GM18519 (cell line): ENCODE measurements around the gene WWC1.
A peak's percentile ranks its signal among the peaks of the same experiment; 100 is the strongest.

Experiments used
- ATAC-seq: cut with Tn5 transposase; IDR thresholded peaks from one replicate; pipeline ENCODE4 v1.9.1; 2021; ENCODE audit warnings: mild to moderate bottlenecking, moderate library complexity; ENCODE audit not compliant: unreplicated experiment, low FRiP score

The WWC1 gene

DNA sequence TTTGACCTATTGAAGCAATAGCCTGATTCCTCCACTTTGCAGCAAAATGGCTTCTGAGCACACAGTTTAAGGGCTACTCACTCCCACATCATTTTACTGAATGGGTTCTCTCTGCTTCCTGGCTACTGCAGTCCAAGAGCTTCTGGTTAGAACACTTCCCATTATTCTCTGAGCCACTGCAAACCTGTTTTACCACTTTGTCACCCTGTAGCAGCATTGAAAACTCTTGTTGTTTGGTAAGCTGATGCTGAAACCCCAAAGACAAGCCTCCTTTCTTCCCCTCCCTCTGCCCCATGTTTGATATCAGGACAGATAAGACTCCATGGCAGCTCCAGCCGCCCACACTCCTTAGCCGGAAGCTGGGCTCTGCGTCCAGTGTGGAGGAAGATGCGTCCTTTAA is 110.4 kb downstream of the WWC1 start:
- ATAC-seq: no peak

DNA sequence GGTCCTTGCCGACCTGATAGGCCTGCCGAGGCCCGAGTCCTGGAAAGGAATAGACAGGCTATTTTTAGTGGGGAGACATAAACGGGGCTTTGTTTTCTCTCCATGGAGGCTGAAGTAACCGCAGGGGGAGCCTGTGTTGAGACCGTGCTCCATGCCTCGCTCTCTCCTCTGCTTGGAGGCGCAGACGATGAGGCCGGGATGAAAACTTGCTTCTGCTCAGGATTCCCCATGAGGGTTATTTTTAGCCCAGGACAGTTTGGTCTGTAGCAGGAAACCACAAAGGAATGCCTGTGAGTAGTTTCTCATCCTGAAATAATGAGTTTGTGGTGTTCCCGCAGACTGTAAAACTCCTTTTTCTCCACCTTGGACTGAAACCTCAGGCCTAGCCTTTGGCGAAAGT is 112.9 kb downstream of the WWC1 start:
- ATAC-seq: no peak

DNA sequence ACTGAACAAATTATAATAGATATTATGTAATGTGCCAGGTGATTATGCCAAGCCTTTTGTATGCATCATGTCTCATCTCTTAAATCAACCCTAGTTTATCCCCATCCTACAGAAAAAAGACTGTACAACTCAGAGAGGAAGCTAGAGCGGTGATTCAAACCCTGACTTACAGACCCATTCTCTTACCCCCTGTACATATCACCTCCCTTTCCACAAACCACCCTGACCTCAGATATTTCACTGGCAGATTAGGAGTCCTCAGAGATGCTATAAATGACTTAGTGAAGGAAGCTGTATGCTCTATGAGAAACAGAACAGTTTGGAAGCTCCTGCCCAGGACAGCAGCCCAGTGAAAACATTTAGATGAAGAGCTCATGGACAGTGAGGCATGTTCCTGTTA is 115.8 kb downstream of the WWC1 start:
- no peak for ATAC-seq

DNA sequence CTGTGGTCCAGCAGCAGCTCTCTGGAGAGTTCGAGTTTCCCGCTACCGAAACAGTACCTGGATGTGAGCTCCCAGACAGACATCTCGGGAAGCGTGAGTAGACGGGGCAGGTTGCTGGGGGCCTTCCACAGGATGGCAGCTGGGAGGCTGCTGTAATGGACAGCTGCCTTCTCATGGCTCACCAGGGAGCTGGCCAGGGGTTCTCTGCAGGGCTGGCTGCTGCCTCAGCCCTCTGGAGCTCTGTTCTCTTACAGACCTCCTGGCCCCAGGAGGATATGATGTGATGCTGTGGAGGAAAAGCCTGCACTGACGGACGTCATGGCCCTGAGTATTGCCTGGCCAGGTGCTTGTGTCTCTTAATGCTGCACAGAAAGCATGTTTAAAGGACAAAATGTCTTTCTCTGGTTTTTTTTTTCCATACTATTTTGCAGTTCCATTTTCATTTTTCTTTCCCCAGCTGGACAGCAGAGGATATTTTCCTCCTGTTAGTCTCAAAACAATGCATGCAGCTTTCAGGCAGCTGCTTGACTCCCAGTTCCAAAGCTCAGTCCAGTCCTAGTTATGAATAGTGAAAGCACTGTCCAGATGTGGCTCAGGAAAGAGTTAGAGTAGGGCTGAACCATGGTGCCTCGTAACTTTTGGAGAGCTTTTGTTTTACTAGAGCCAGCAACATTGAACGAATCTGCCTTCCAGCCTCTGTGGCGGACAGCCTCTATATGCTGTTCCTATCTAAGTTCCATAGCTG is 117.3 kb downstream of the WWC1 start:
- ATAC-seq: no peak

DNA sequence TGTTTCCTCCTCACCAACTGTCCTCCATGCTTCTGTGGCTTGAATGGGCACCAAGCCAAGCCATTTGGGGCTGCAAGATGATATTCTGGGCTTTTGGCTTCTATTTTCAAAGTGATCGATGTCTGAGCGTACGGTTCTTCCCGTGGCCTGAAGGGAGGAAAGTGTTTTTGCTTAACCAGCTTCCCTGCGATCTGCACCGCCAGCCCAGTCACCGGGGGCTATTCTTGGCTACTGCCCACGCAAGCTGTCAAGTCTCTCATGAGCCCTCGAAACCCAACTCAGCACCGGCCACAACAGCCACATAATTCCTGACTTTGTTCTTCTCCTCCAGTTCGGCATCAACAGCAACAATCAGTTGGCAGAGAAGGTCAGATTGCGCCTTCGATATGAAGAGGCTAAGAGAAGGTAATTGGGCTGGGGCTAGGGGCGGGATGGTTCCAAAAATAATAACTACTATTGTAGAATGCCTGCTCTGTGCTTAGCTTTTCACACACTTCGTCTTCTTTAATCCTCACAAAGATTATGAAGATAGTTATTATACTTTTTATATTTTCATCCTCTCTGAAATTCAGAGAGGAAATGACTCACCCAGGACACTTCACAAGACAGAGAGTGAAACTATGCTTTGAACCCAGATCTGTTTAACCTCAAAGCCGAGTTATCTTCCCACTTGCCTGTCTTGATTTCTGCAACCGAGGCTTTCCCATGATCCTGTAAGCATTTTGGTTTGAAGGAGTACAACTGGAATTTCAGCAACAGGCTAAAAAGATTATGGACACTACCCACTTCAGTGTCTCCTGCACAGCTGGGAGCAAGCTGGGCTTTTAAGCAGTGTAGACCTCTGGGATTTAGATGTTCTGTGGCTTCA is 118.4 kb downstream of the WWC1 start:
- peak; percentile 69 for ATAC-seq

DNA sequence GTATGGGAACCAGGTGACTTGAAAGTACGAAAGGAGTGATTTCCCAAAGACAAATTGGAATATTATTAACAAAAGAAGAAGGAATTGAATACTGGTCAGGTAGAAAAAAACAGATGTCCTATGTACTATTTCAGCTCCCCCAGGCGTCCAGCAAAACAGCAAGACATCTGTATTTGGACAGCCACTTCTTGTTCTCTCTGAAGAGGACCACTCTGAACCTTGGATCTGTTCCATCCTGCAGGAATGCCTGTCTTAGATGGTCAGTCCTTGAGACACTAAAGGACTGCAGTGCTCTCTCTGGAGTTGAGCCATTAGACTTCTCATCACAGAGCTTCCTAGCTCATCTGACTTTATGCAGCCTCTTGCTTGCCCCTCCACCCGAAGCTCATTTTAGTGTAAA is 120.4 kb downstream of the WWC1 start:
- ATAC-seq: no peak

DNA sequence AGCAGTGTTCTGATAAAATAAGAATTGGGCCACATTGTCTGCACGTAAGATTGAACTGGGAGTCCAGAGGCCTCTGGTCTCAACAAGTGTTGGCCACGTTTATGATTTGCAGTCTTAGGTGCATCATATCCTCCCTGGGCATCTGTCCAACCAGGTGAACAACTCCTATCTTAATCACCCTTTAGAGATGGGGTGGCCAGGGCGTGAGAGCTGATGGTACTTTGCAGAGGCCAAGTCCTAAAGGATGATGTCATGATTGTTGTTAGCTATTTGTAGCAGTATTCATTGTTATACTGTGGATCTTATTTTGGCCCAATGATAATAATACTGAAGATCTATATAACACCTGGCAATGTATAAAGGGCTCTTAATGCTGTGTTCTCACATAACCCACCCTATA is 121.6 kb downstream of the WWC1 start:
- no peak for ATAC-seq

DNA sequence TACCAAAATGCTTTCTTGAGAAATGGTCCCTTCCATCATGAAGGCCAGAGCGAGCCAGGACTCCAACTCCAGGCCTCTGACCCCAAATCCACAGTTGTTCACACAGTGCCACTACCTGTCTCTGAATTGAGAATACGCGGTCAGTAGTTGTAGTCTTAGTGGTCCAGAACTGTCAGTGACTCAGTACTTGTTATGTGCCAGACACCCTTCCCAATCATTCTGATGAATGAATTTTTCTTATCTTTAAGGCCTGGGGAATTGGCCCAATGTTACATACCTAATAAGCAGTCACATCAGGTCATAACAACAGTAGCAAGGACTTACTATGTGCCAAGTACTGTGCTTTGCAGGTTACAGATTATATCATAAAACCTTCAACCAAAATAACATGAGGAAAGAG is 122.2 kb downstream of the WWC1 start:
- ATAC-seq: no peak

DNA sequence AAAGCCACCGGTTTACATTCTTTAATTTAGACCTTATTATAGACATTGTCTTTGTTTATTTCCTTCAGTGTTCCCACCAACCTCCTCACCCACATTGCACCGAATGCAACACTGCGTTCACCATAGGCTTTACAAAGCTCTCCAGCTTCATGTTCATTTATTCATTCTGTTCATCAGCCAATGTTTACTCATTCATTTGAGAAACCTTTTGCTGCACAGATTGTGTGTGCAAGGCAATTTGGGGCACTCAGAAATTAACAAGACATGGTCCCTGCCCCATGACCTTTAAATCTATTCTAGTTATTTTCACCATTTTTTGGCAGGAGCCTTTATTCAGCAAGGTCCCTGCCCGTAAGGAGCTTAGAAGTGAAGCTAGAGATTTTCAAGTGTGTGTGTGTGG is 124.0 kb downstream of the WWC1 start:
- no peak for ATAC-seq

DNA sequence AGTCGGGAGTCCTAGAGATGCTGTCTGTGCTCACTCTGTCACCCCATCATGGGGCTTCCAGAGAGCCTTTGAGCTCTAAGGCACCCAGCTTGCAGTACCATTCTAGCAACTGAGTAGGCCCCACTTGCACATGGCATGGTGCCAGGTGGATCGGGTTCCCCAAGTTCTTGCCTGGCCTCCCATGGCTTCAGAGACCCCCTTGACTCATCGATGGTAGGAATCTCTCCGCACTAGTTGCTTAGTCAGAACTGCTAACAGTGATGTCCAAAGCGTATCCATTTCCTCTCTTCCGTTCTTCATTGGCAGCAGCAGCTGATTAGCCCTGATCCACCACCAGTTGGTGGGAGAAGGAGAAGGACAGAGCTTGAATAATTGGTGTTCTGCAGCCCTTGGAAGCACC is 124.5 kb downstream of the WWC1 start:
- no peak for ATAC-seq

DNA sequence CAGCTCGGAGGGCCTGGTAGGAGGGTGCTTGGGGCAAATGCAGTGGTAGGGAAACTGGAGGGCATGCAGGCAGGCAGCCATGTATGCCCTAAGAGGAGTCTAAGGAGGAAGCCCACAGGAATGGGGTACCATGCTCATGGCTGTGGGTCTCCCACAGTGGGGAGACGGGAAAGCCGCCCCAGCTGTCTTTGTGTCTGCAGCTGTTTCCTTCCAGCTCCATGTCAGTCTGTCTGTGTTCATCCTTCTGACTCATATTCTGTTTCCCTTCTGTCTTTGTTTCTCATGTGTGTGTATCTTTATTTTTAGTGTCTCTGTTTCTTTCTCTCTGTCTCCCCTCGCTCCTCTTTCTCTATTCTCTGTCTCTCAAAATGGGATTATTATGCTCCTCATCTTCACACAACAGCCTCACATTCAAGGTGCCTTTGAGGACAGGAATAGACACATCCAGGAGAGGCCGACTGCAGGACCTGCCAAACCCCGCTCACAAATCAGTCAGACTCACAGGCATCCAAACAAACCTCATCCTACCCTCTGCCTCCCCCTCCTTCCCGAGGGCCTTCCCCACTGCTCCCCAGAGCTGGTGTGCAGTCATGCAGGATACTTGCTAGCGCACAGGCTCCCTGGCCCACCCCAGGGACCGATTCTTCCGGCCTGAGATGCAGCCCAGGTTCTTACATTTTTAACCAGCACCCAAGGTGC is 126.4 kb downstream of the WWC1 start:
- ATAC-seq: no peak

DNA sequence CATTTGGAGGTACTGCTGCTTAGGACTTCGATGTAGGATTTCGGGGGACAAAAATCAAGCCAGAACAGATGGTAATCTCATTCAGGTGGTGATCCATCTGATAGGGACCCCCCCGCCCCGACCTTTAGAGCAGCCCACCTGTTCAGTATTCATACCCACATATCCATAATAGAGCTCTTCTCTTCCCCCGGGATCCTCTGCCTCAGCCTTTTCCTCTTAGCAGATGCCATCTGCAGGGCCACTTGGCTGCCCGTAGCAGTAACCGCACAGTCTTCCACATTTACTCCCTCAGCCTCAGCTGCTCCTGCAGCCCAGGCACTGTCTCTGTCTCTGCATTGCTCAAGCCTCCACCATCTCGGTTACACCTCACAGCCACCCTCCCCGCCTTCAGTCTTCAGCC is 129.0 kb downstream of the WWC1 start:
- no peak for ATAC-seq

DNA sequence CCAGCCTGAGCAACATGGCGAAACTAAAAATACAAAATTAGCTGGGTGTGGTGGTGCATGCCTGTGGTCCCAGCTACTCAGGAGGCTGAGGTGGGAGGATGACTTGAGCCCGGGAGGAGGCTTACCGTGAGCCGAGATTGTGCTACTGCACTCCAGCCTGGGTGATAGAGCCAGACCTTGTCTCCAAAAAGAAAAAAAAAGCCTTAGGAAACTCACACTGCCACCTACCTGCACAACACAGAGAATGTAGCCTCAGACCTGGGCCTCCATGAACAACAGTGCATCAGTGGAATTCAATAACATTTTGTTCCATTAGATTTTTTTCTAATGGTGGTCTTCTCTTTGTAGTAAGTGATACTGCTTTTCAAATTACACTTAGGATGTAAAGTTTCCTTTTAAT is 131.0 kb downstream of the WWC1 start:
- ATAC-seq: no peak

DNA sequence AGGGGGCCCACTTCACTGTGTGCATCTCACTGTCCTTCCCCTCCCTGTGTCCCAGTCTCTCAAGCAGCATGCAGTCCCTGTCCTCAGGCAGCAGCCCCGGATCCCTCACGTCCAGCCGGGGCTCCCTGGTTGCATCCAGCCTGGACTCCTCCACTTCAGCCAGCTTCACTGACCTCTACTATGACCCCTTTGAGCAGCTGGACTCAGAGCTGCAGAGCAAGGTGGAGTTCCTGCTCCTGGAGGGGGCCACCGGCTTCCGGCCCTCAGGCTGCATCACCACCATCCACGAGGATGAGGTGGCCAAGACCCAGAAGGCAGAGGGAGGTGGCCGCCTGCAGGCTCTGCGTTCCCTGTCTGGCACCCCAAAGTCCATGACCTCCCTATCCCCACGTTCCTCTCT is 132.0 kb downstream of the WWC1 start:
- no peak for ATAC-seq

DNA sequence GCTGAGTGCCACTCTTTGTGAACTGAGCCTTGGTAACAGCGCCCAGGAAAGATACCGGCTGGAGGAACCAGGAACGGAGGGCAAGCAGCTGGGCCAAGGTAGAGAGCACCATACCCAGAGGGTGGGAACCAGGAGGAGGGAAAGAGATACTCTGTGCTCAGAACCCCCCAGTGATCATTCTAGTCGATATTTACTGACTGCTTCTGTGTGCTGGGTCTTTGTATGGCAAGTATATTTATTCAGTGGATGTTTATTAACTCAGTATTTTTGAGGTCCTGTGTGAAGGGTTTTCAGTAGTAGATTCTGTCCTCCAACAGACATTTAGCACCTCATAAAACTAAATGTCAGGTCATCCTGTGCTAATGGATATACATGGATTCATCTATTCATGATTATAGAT is 132.5 kb downstream of the WWC1 start:
- ATAC-seq: no peak

DNA sequence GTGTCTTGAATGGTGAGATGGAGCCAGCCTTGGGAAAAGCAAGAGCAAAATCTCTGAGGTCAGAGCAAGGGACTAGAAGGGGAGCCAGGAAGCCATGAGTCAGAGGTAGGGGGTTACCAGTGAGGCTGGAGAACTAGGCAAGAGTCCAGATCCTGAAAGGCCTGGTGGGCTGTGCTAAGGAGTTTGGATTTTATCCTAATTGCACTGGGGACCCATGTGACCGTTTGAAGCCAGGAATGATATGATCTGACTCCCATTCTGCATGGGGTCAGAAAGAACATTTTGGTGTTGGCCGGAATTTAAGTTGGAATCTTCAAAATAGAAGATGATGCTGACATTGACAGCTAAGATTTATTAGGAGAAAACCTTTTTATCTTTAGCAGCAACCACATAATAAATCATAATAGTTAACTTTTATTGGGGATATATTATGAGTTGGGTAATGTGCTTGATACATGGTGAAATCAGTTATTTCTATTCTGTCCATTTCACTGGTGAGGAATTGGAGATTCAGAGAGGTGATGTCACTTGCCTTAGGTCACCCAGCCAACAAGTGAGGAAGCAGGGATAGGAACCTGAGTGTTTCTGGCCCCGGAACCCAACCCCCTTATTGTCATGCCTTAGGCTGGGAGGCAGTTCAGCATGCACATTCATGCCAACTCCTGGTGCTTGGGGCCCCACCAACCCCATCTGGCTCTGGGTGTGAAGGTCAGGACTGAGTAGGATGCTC is 133.3 kb downstream of the WWC1 start:
- ATAC-seq: no peak

DNA sequence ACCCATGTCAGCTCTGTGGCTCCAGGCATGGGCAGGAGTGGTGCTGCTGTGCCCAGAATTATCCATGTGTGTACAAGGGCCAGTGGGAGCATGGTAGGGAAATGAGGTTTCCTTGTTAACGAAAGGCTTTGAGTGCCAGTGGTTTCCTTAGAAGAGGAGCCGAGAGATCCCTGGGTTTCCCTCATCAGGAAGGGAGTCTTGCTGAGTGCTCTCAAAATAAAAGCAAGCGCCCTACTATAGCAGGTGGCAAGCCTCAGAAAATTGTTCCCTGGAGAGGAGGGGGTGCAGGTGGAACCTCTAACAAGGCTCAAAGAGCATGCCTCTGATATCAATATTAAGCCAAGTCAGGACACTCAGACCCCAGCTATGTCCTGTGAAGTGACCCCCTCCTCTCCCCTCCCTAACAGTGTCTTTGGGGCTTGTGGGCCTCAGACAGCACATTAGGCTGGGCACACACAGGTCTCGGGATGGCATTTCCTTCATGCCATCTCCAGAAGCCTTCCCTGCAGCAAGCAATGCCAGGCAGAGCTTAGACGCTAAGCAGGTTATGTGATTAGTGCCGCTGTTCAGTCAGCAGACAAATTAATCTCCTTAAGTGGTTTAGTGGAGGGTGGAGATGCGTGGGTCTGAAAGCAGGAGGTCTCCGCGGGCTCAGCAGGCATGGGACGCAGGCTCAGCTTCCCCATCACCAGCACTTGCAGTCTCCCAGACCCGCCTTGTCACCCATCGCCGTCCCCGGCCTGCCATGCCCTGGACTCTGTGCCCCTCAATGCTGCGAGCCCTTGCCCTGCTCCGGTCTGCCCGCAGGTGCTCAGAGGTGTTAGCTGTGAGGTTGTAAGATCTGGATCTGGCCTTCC is 134.8 kb downstream of the WWC1 start:
- ATAC-seq: no peak

DNA sequence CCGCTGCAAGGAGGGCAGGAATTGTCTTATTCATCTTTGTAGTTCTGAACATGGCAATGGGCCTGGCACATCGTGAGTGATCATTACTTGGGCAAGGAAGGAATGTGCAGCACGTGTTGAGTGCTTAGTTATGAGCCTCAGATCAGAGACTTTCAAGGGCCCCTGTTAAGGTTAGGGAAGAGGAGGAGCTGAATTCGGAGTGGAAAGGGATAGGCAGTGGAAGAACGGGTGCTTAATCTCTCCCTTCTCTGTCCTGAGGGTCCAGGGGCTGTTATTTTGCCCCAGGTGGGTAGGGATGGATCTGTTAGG is 135.4 kb downstream of the WWC1 start:
- no peak for ATAC-seq

DNA sequence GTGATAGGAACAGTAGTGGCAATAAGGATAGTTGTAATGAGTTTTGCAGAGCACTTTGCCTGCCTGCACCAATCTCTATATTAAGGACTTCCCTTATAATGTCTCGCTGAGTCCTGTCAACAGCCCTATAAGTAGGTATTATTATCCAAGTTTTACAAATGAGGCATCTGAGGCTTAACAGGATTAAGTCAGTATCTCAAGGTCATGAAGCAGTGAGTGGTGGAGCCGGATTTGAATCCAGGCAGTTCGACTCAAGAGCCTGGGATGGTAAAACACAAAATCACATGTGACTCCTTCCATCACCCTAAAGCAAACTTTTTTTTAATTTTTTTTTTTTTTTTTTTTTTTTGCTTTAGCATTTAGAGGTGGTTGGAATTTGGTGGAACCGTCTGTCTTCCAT is 135.8 kb downstream of the WWC1 start:
- no peak for ATAC-seq

DNA sequence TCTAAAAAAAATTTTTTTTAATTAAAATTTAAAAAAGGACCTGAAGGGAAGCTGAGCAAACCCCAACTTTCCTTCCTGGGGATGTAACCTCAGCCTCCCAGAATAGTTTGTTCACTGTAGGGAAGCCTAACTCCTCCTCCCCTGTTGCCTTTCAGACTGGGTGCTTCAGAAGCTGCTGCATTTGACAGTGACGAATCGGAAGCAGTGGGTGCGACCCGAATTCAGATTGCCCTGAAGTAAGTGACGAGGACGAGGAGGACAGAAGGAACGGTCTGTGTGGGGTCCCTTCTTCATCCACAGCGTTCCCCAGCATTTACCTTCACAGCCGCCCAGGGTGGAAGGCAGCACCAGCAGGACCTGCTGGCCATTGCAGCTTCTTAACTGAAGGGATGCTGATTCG is 137.1 kb downstream of the WWC1 start:
- ATAC-seq: no peak
